HFF-Myc (cell line): ENCODE data around the gene PRKD2.

Experiments
- DNase-seq: peaks from one replicate; pipeline ENCODE4 v3.0.0-alpha.2; 2011; ENCODE audit warnings: low read depth; ENCODE audit errors: extremely low read depth
- H3K4me3 ChIP-seq: replicated peaks from 2 replicates; pipeline ENCODE4 v1.5.1; 2011; ENCODE audit warnings: low read depth, mild to moderate bottlenecking, control low read depth, low read length
- TF ChIP-seq, protein P1 (sequence below): IDR thresholded peaks from 2 replicates; pipeline ENCODE4 v1.5.1; 2012; ENCODE audit warnings: mild to moderate bottlenecking, low read depth, low read length, control low read depth; ENCODE audit errors: missing control alignments

Gene PRKD2

DNA sequence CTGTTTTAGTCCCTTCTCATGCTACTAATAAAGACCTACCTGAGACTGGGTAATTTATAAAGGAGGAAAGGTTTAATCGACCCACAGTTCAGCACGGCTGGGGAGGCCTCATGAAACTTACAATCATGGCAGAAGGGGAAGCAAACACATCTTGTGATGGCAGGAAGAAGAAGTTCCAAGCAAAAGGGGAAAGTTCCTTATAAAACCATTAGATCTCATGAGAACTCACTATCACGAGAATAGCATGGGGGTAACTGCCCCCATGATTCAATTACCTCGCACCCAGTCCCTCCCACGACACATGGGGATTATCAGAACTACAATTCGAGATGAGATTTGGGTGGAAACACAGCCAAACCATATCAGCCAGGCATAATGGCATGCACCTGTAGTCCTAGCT, 42.3 kb upstream of the PRKD2 start:
- TF ChIP-seq, protein P1, sequence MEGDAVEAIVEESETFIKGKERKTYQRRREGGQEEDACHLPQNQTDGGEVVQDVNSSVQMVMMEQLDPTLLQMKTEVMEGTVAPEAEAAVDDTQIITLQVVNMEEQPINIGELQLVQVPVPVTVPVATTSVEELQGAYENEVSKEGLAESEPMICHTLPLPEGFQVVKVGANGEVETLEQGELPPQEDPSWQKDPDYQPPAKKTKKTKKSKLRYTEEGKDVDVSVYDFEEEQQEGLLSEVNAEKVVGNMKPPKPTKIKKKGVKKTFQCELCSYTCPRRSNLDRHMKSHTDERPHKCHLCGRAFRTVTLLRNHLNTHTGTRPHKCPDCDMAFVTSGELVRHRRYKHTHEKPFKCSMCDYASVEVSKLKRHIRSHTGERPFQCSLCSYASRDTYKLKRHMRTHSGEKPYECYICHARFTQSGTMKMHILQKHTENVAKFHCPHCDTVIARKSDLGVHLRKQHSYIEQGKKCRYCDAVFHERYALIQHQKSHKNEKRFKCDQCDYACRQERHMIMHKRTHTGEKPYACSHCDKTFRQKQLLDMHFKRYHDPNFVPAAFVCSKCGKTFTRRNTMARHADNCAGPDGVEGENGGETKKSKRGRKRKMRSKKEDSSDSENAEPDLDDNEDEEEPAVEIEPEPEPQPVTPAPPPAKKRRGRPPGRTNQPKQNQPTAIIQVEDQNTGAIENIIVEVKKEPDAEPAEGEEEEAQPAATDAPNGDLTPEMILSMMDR = no peak
- no peak overlapping the region for H3K4me3 ChIP-seq
- no peak for DNase-seq

DNA sequence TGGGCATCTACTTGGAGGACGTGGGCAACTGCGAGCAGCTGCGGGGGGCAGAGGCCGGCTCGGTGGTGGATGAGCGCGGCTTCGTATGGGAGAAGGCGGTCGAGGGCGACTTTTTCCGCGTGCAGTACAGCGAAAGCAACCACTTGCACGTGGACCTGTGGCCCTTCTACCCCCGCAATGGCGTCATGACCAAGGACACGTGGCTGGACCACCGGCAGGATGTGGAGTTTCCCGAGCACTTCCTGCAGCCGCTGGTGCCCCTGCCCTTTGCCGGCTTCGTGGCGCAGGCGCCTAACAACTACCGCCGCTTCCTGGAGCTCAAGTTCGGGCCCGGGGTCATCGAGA, 39.6 kb upstream of the PRKD2 start:
- DNase-seq = no peak
- TF ChIP-seq, protein P1 = no peak

DNA sequence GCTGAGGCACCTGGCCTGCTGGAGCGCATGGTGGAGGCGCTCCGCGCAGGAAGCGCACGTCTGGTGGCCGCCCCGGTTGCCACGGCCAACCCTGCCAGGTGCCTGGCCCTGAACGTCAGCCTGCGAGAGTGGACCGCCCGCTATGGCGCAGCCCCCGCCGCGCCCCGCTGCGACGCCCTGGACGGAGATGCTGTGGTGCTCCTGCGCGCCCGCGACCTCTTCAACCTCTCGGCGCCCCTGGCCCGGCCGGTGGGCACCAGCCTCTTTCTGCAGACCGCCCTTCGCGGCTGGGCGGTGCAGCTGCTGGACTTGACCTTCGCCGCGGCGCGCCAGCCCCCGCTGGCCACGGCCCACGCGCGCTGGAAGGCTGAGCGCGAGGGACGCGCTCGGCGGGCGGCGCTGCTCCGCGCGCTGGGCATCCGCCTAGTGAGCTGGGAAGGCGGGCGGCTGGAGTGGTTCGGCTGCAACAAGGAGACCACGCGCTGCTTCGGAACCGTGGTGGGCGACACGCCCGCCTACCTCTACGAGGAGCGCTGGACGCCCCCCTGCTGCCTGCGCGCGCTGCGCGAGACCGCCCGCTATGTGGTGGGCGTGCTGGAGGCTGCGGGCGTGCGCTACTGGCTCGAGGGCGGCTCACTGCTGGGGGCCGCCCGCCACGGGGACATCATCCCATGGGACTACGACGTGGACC, 39.1 kb upstream of the PRKD2 start:
- no peak for DNase-seq
- H3K4me3 ChIP-seq = no peak overlapping the region
- TF ChIP-seq, protein P1 = no peak

More for the DNA sequence above, 39.6 kb upstream of the PRKD2 start:
- H3K4me3 ChIP-seq = no peak overlapping the region

DNA sequence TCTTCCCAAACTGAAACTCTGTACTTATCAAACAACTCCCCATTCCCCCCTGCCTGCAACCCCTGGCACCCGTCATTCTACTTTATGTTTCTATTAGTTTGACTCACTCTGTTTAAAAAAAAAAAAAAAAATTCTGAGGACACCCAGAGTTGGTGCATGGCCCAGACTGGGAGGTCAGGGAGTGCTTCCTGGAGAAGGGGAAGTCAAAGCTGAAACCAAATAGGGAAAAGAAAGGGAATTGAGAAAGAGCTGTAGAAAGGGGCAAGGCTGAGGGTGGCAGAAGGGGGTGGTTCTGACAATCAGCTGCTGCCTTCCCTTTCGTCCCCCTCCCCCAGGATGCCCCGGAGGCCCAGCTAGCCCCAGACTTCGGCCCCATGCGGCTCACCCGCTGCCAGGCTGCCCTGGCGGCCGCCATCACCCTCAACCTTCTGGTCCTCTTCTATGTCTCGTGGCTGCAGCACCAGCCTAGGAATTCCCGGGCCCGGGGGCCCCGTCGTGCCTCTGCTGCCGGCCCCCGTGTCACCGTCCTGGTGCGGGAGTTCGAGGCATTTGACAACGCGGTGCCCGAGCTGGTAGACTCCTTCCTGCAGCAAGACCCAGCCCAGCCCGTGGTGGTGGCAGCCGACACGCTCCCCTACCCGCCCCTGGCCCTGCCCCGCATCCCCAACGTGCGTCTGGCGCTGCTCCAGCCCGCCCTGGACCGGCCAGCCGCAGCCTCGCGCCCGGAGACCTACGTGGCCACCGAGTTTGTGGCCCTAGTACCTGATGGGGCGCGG, 38.4 kb upstream of the PRKD2 start:
- DNase-seq = no peak
- TF ChIP-seq, protein P1 = no peak
- H3K4me3 ChIP-seq = no peak overlapping the region

DNA sequence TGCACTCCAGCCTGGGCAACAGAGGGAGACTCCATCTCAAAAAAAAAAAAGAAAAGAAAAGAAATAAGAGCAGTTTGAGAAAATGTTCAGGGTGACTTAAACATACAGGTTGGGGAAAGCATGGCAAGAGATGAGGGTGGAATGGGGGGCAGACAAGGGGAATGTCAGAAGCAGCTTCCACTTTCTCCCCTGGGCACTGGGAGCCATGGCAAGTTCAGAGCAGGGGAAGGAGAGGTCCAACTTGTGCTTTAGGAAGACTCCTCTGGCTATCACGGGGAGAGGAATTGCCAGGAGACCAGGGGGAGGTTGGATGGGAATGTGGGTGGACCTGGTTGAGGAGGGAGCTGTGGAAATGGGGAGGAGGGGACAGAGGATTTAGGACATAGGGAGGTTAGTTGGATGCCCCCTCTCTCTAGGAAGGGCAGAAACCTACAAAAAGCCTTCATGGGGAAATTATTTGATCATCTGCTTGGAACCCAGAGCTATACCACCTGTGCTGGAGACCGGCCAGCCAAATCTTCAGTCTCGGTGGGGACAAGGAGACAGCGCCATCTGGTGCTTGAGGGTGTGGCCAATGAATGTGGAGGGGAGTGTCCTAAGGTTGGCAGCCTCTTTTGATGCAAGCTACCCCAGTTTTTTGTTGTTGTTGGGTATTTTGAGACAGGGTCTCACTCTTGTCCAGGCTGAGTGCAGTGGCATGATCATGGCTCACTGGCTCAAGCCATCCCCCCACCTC, 36.7 kb upstream of the PRKD2 start:
- no peak overlapping the region for H3K4me3 ChIP-seq
- TF ChIP-seq, protein P1 = peak; percentile 45
- no peak for DNase-seq

DNA sequence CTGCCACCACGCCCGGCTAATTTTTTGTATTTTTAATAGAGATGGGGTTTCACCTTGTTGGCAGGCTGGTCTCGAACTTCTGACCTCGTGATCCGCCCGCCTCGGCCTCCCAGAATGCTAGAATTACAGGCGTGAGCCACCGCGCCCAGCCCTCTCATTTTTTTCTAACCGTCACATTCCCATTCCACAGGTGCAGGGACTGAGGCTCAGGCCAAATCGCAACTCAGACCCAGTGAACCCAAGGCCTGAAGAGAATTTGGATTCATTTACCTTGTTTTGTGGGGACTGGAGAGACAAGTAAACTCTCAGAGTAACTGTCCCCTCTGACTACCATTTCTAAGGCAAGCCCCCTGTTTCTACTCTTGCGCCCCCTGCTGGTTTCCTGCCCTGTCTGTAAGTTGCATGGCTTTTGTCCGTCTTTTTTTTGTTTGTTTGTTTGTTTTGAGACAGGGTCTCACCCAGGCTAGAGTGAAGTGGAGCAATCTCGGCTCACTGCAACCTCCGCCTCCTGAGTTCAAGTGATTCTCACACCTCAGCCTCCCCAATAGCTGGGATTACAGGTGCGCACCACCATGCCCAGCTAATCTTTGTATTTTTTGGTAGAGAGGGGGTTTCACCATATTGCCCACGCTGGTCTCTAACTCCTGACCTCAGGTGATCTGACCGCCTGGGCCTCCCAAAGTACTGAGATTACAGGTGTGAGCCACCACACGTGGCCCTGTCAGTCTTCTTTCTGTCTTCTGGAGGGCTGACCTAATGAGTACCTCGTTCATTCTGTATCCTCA, 31.6 kb upstream of the PRKD2 start:
- no peak for DNase-seq
- TF ChIP-seq, protein P1 = peak; percentile 86
- no peak overlapping the region for H3K4me3 ChIP-seq
